HEK293 (cell line): ENCODE measurements around the gene FRMD4A.

Experiments used
- KLF9 ChIP-seq: fragments of 450-650 bp; formaldehyde crosslinking; IDR thresholded peaks from 2 replicates; pipeline ENCODE4 v1.5.1; 2016; ENCODE audit warnings: missing biosample characterization, missing genetic modification characterization, low read depth
- SCRT1 ChIP-seq: fragments of 450-650 bp; formaldehyde crosslinking; IDR thresholded peaks from 2 replicates; pipeline ENCODE4 v1.5.1; 2016; ENCODE audit warnings: missing biosample characterization, missing genetic modification characterization, borderline replicate concordance
- YY2 ChIP-seq: fragments of 450-650 bp; formaldehyde crosslinking; IDR thresholded peaks from 2 replicates; pipeline ENCODE4 v1.5.1; 2016; ENCODE audit warnings: missing biosample characterization, missing genetic modification characterization
- ZBTB17 ChIP-seq: fragments of 450-650 bp; formaldehyde crosslinking; IDR thresholded peaks from 2 replicates; pipeline ENCODE4 v1.5.1; 2016; ENCODE audit warnings: missing biosample characterization, missing genetic modification characterization
- ZNF174 ChIP-seq: fragments of 450-650 bp; formaldehyde crosslinking; IDR thresholded peaks from 2 replicates; pipeline ENCODE4 v1.5.0; 2017; ENCODE audit warnings: missing biosample characterization, mild to moderate bottlenecking, missing genetic modification characterization
- ZNF777 ChIP-seq: fragments of 450-650 bp; formaldehyde crosslinking; IDR thresholded peaks from 2 replicates; pipeline ENCODE4 v1.5.1; 2017; ENCODE audit warnings: missing biosample characterization, missing genetic modification characterization, borderline replicate concordance
- TF ChIP-seq, protein P1 (sequence below): fragments of 450-650 bp; formaldehyde crosslinking; IDR thresholded peaks from 2 replicates; pipeline ENCODE4 v1.5.1; 2016; ENCODE audit warnings: missing biosample characterization, missing genetic modification characterization, borderline replicate concordance

DNA sequence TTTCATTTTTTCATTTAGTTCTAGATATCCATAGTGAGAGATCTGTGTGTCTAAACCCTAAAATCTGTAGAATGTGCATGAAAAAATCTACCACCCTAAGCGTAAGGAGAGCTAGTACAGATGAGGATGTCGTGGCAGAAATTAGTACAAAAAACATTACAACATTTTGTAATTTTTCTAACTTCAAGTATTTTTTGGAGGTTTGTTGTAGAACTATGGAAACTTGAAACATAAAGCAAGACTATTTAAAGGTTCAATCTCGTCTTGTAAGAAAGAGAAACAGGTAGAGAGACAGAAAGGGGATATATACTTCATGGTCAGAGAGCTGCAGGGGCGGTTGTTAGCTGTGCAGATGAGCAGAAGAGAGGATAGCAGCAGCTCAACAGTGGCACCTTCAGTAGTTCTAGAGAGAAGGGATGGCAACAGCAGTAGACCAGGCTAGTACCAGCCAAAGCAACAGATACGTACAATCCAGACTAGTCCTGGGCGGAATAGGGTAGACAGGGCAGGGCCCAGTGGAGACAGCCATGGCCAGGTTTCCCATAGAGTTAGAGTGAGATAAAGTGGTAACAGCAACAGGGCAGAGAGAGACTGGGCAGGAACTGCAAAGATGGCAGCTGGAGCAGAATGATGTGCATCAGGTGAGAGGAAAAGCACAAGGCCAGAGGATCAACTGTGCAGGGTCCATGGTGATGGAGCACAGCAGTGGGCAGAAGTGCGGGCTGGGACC is 145.2 kb downstream of the FRMD4A start:
- TF ChIP-seq YY2 (tag by site-specific recombination) (no peak), SCRT1 (tag by site-specific recombination) (no peak), ZNF174 (tag by site-specific recombination) (no peak), ZBTB17 (tag by site-specific recombination) (no peak), ZNF777 (tag by site-specific recombination) (no peak), KLF9 (tag by site-specific recombination) (no peak)
- TF ChIP-seq, protein P1, sequence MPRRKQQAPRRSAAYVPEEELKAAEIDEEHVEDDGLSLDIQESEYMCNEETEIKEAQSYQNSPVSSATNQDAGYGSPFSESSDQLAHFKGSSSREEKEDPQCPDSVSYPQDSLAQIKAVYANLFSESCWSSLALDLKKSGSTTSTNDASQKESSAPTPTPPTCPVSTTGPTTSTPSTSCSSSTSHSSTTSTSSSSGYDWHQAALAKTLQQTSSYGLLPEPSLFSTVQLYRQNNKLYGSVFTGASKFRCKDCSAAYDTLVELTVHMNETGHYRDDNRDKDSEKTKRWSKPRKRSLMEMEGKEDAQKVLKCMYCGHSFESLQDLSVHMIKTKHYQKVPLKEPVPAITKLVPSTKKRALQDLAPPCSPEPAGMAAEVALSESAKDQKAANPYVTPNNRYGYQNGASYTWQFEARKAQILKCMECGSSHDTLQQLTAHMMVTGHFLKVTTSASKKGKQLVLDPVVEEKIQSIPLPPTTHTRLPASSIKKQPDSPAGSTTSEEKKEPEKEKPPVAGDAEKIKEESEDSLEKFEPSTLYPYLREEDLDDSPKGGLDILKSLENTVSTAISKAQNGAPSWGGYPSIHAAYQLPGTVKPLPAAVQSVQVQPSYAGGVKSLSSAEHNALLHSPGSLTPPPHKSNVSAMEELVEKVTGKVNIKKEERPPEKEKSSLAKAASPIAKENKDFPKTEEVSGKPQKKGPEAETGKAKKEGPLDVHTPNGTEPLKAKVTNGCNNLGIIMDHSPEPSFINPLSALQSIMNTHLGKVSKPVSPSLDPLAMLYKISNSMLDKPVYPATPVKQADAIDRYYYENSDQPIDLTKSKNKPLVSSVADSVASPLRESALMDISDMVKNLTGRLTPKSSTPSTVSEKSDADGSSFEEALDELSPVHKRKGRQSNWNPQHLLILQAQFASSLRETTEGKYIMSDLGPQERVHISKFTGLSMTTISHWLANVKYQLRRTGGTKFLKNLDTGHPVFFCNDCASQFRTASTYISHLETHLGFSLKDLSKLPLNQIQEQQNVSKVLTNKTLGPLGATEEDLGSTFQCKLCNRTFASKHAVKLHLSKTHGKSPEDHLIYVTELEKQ (tag by site-specific recombination) = no peak
